CD14-positive monocyte (primary cell): ENCODE data around the gene SIAH3. TPM values are rescaled to one million over a fixed set of nuclear protein-coding genes. Genes with fewer than 3 reads are reported as not detected.

Source experiments
- DNase-seq, 3 donors: peaks; one replicate each; pipeline ENCODE4 v3.0.0-alpha.2; 2011 to 2022
- H2AFZ ChIP-seq: 2 replicates; pipeline ENCODE4 v1.6.0; 2012; ENCODE audit warnings: mild to moderate bottlenecking, low read depth, low read length, inconsistent platforms; ENCODE audit not compliant: insufficient read depth, poor library complexity, severe bottlenecking
- H3K27ac ChIP-seq, 2 donors: 1 replicate in 1 of 2; 2 replicates in 1 of 2; pipeline ENCODE4 v1.5.1; 2012 to 2013; ENCODE audit warnings: low read length in 2 of 2, control low read depth in 1 of 2, inconsistent platforms in 1 of 2, low read depth in 1 of 2, mild to moderate bottlenecking in 1 of 2
- H3K27me3 ChIP-seq, 2 donors: one replicate each; pipeline versions ENCODE4 v1.6.0 to v1.6.1; 2011 to 2013; ENCODE audit warnings: low read length in 2 of 2; ENCODE audit not compliant: control insufficient read depth in 2 of 2, insufficient read depth in 2 of 2
- H3K36me3 ChIP-seq, 2 donors: replicated peaks in 1 of 2; 1 replicate in 1 of 2; 2 replicates in 1 of 2; pipeline versions ENCODE4 v1.5.1 to v1.6.1; 2012 to 2013; ENCODE audit warnings: low read length in 2 of 2, control low read depth in 1 of 2, inconsistent platforms in 1 of 2, mild to moderate bottlenecking in 1 of 2; ENCODE audit not compliant: insufficient read depth in 2 of 2, control insufficient read depth in 1 of 2
- H3K4me1 ChIP-seq, 2 donors: 1 replicate in 1 of 2; 2 replicates in 1 of 2; pipeline versions ENCODE4 v1.5.1 to v1.6.1; 2012 to 2013; ENCODE audit warnings: low read length in 2 of 2, control low read depth in 1 of 2, inconsistent platforms in 1 of 2, mild to moderate bottlenecking in 1 of 2, moderate library complexity in 1 of 2; ENCODE audit not compliant: insufficient read depth in 2 of 2, control insufficient read depth in 1 of 2
- H3K4me2 ChIP-seq: replicated peaks from 2 replicates; pipeline ENCODE3; 2012; ENCODE audit warnings: low read length, moderate library complexity, mild to moderate bottlenecking; ENCODE audit not compliant: poor library complexity, severe bottlenecking; ENCODE audit errors: extremely low read depth
- H3K4me3 ChIP-seq, 3 experiments: fragments of 200-600 bp in 1 of 3; sonication (generic) in 1 of 3; replicated peaks in 1 of 3; 1 replicate in 2 of 3; 2 replicates in 1 of 3; pipeline ENCODE4 v1.5.1; 2011 to 2013; ENCODE audit warnings: low read length in 3 of 3, mild to moderate bottlenecking in 3 of 3, control low read depth in 2 of 3, low read depth in 2 of 3, inconsistent platforms in 1 of 3, moderate library complexity in 1 of 3
- H3K79me2 ChIP-seq: 2 replicates; pipeline ENCODE4 v1.6.0; 2012; ENCODE audit warnings: mild to moderate bottlenecking, control low read depth, inconsistent platforms, low read length, moderate library complexity; ENCODE audit not compliant: insufficient read depth
- H3K9ac ChIP-seq: 2 replicates; pipeline ENCODE4 v1.6.0; 2017; ENCODE audit warnings: low read length, mild to moderate bottlenecking; ENCODE audit not compliant: insufficient read depth, poor library complexity, severe bottlenecking
- H3K9me3 ChIP-seq, 2 donors: replicated peaks in 1 of 2; 1 replicate in 1 of 2; 2 replicates in 1 of 2; pipeline versions ENCODE4 v1.5.1 to v1.6.1; 2012 to 2013; ENCODE audit warnings: low read length in 2 of 2, control low read depth in 1 of 2; ENCODE audit not compliant: control insufficient read depth in 1 of 2, insufficient read depth in 1 of 2
- H4K20me1 ChIP-seq: 2 replicates; pipeline ENCODE4 v1.6.0; 2012; ENCODE audit warnings: mild to moderate bottlenecking, low read length, control low read depth, moderate library complexity; ENCODE audit not compliant: insufficient read depth
- H3K27ac Mint-ChIP-seq, 7 donors: one replicate each; pipeline ENCODE4 v1.8.0; 2020; ENCODE audit warnings: mild to moderate bottlenecking in 7 of 7, mixed read lengths in 7 of 7, moderate library complexity in 6 of 7, inconsistent platforms in 2 of 7
- H3K27me3 Mint-ChIP-seq, 3 donors: one replicate each; pipeline ENCODE4 v1.8.0; 2021 to 2022; ENCODE audit warnings: low read depth in 3 of 3, mild to moderate bottlenecking in 3 of 3, mixed read lengths in 3 of 3, moderate library complexity in 3 of 3, inconsistent platforms in 1 of 3
- H3K36me3 Mint-ChIP-seq, 2 donors: one replicate each; pipeline ENCODE4 v1.8.0; 2020; ENCODE audit warnings: mixed read lengths in 2 of 2, inconsistent platforms in 1 of 2, mild to moderate bottlenecking in 1 of 2
- H3K4me1 Mint-ChIP-seq: one replicate; pipeline ENCODE4 v1.8.0; 2020; ENCODE audit warnings: mild to moderate bottlenecking, mixed read lengths
- H3K4me3 Mint-ChIP-seq, 2 donors: one replicate each; pipeline ENCODE4 v1.8.0; 2020; ENCODE audit warnings: mild to moderate bottlenecking in 2 of 2, mixed read lengths in 2 of 2, moderate library complexity in 1 of 2
- H3K9me3 Mint-ChIP-seq, 7 donors: one replicate each; pipeline ENCODE4 v1.8.0; 2020 to 2022; ENCODE audit warnings: mixed read lengths in 7 of 7, mild to moderate bottlenecking in 6 of 7, moderate library complexity in 6 of 7, inconsistent platforms in 2 of 7
- WGBS: methylation state at CpG from one replicate; pipeline ENCODE4 v1.1.5; 2013; ENCODE audit warnings: missing lambda C conversion rate; ENCODE audit not compliant: insufficient coverage; 5-methylcytosine and 5-hydroxymethylcytosine counted together
- intact Hi-C, 2 donors: fragments of 100-400 bp; cut with micrococcal nuclease; formaldehyde crosslinking; loops; one replicate each; pipeline versions ENCODE4 v1.15.0 to v1.15.1; 2023
- polyA plus RNA-seq, 3 donors: library from polyadenylated mRNA; depleted of rRNA in 1 of 3; unstranded in 2 of 3; stranded (reverse) in 1 of 3; fragments of 300-500 nt in 2 of 3; fragments of >200 nt in 1 of 3; fragmentation: Illumina TruSeq in 2 of 3; gene quantifications; 1 replicate in 2 of 3; 2 replicates in 1 of 3; pipeline ENCODE4 v1.2.3, GENCODE V29; 2012 to 2021
- TF ChIP-seq, protein P1 (sequence below): fragments of 200-600 bp; IDR thresholded peaks from one replicate; pipeline ENCODE4 v1.8.0; 2022; ENCODE audit warnings: antibody characterized with exemption, mild to moderate bottlenecking

SIAH3 gene
- polyA plus RNA-seq, 3 donors: not detected

DNA sequence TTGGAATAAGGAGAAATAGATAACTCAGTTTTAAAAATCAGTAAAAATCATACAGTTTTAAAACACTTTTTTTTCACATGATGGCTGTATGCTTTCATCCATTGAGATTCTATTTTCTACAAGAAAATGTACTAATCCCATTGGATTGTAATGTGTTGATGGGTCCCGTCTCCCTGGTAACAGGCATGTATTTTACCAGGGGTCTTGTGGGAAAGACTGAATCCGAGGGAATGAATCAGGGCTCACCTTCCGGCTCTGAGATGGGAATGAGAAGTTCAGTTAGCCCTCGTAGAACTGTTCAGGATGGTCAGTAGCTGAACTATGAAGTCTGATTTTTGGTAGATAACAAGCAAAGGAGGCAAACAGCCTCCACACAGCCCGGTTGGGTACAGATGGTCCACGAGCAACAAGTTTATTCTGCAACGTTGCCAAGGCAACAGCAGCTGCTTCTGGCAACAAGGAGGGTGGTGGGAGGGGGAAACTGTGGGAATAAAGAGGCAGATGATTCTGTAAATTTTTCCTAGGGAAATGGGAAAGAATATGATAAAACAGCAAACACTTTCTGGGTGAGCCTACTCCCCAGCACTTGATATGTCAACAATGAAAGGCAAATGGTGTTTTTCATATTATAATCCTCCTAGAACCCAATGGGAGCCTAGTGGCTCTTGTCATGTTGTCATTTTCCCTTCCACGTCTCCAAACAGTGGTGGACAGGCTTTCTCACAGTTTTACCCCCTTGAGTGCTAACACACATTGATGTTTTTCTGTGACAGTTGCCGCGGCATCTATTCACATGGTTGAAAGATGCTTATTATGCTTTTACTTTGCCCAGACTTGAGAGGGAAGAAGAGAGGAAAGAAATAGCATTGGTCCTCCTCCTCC is 12.4 kb upstream of the SIAH3 start:
- Histone ChIP-seq H3K27ac (no peak overlapping the region), H4K20me1 (no peaks in the 10 kb centered on the region), H3K9me3 (no peaks in the 10 kb centered on the region), H3K36me3 (no peaks in the 10 kb centered on the region), H3K4me3 (no peak overlapping the region), H2AFZ (no peak overlapping the region), H3K27me3 (no peaks in the 10 kb centered on the region), H3K4me2 (no peak overlapping the region), H3K9ac (no peak overlapping the region), H3K4me1 (no peaks in the 10 kb centered on the region), H3K79me2 (no peaks in the 10 kb centered on the region)
- no peak overlapping the region for H3K27ac Mint-ChIP-seq
- H3K4me1 Mint-ChIP-seq: no peaks in the 10 kb centered on the region
- H3K36me3 Mint-ChIP-seq: no peaks in the 10 kb centered on the region
- H3K9me3 Mint-ChIP-seq: peaks cover 0 to 6% (median 2%) of the 10 kb centered on the region in 7 donors
- no peak for DNase-seq
- TF ChIP-seq, protein P1, sequence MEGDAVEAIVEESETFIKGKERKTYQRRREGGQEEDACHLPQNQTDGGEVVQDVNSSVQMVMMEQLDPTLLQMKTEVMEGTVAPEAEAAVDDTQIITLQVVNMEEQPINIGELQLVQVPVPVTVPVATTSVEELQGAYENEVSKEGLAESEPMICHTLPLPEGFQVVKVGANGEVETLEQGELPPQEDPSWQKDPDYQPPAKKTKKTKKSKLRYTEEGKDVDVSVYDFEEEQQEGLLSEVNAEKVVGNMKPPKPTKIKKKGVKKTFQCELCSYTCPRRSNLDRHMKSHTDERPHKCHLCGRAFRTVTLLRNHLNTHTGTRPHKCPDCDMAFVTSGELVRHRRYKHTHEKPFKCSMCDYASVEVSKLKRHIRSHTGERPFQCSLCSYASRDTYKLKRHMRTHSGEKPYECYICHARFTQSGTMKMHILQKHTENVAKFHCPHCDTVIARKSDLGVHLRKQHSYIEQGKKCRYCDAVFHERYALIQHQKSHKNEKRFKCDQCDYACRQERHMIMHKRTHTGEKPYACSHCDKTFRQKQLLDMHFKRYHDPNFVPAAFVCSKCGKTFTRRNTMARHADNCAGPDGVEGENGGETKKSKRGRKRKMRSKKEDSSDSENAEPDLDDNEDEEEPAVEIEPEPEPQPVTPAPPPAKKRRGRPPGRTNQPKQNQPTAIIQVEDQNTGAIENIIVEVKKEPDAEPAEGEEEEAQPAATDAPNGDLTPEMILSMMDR: no peak
- intact Hi-C loops: no loop called here
- H3K27me3 Mint-ChIP-seq: peaks cover 3 to 4% (median 3%) of the 10 kb centered on the region in 3 donors
- WGBS: 90% methylated on average over 6 of the region's 10 CpGs
- peak overlapping the region in 1 of 2 donors; percentile 39 for H3K4me3 Mint-ChIP-seq

DNA sequence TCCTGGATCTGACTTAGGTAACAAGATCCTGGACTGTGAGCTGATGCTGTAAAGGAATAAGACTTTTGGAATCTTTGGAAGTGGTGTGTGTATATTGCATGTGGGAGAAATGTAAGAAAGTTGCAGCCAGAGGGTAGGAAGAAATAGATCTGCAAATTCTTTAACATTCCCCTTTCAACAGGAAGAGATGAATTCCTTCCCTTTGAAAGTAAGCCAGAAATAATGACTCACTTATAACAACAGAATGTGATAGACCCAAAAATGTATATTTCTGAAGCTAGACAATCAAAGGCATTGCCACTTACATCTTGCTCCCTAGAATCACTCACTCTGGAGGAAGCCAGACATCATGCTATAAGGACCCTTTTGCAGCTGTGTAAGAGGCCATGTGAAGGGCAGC is 9.8 kb upstream of the SIAH3 start:
- no peaks in the 10 kb centered on the region for H4K20me1 ChIP-seq
- no peaks in the 10 kb centered on the region for H3K4me1 ChIP-seq
- no peak overlapping the region for H3K4me2 ChIP-seq
- H3K9me3 ChIP-seq: no peaks in the 10 kb centered on the region
- Mint-ChIP-seq H3K27me3 (peaks cover 3 to 4% (median 3%) of the 10 kb centered on the region in 3 donors), H3K9me3 (peaks cover 0 to 6% (median 2%) of the 10 kb centered on the region in 7 donors), H3K27ac (no peak overlapping the region), H3K4me3 (no peak overlapping the region), H3K4me1 (no peaks in the 10 kb centered on the region), H3K36me3 (no peaks in the 10 kb centered on the region)
- intact Hi-C loops: no loop called here
- H3K36me3 ChIP-seq: no peaks in the 10 kb centered on the region
- H3K27me3 ChIP-seq: no peaks in the 10 kb centered on the region
- H3K9ac ChIP-seq: no peak overlapping the region
- H3K27ac ChIP-seq: no peak overlapping the region
- H2AFZ ChIP-seq: no peak overlapping the region
- TF ChIP-seq, protein P1: no peak
- no peak for DNase-seq
- H3K79me2 ChIP-seq: no peaks in the 10 kb centered on the region
- no peak overlapping the region for H3K4me3 ChIP-seq
